Neural progenitor cell (in vitro differentiated cells): Measurements from ENCODE around the gene TEKT2.

Source experiments
- CTCF ChIP-seq: fragments of 200-600 bp; sonication (generic); IDR thresholded peaks from 2 replicates; pipeline ENCODE4 v1.5.1; 2017; ENCODE audit warnings: antibody characterized with exemption, mild to moderate bottlenecking
- EZH2 ChIP-seq: fragments of 200-600 bp; sonication (generic); IDR thresholded peaks from 2 replicates; pipeline ENCODE4 v1.6.1; 2017; ENCODE audit warnings: antibody characterized with exemption, mild to moderate bottlenecking, moderate library complexity

GRCh38 chr1:36098650-36099365, 14.9 kb downstream of the TEKT2 start:
- TF ChIP-seq CTCF (no peak), EZH2 (no peak)
